WTC11 (cell line): ENCODE data around the gene LCTL. TPM values are rescaled to one million over a fixed set of nuclear protein-coding genes. Genes with fewer than 3 reads are reported as not detected.

Source experiments
- ATAC-seq: fragments of 200-7000 bp; cut with Tn5 transposase; 2 replicates; pipeline ENCODE4 v1.10.0; 2021; ENCODE audit warnings: mild to moderate bottlenecking, moderate library complexity
- CTCF ChIA-PET: fragments of 300-600 bp; sonication (Branson Sonifier 250); formaldehyde crosslinking; loops from one replicate; lab custom pipeline; 2021; ENCODE audit warnings: antibody characterized with exemption; lab: Charles Lee
- POLR2A ChIA-PET: fragments of 350-600 bp; sonication (Branson Sonifier 250); formaldehyde crosslinking; loops from one replicate; lab custom pipeline; 2021; ENCODE audit warnings: antibody characterized with exemption; lab: Charles Lee
- DNase-seq: peaks from one replicate; pipeline ENCODE4 v3.0.0; 2021; ENCODE audit warnings: low spot score
- H3K27ac Mint-ChIP-seq: 2 replicates; pipeline ENCODE4 v1.8.0; 2021; ENCODE audit warnings: mixed read lengths
- H3K27me3 Mint-ChIP-seq: 2 replicates; pipeline ENCODE4 v1.8.0; 2021; ENCODE audit warnings: low read depth, mild to moderate bottlenecking, moderate library complexity, mixed read lengths
- H3K36me3 Mint-ChIP-seq: 2 replicates; pipeline ENCODE4 v1.8.0; 2021; ENCODE audit warnings: mixed read lengths
- H3K4me1 Mint-ChIP-seq: 2 replicates; pipeline ENCODE4 v1.8.0; 2022; ENCODE audit warnings: mixed read lengths
- H3K4me3 Mint-ChIP-seq: 2 replicates; pipeline ENCODE4 v1.8.0; 2021; ENCODE audit warnings: mild to moderate bottlenecking, moderate library complexity, mixed read lengths
- H3K9me3 Mint-ChIP-seq: 2 replicates; pipeline ENCODE4 v1.8.0; 2021; ENCODE audit warnings: mixed read lengths
- CDX4 ChIP-seq: fragments of 250-450 bp; sonication (Bioruptor Pico); IDR thresholded peaks from 2 replicates; pipeline ENCODE4 v1.9.0; 2021; ENCODE audit warnings: moderate library complexity, mild to moderate bottlenecking, inconsistent platforms, borderline replicate concordance
- FOXJ3 ChIP-seq: sonication (generic); formaldehyde crosslinking; IDR thresholded peaks from 2 replicates; pipeline ENCODE4 v1.9.0; 2021; ENCODE audit warnings: missing genetic modification reagents, mild to moderate bottlenecking, borderline replicate concordance
- FOXK1 ChIP-seq: sonication (generic); formaldehyde crosslinking; IDR thresholded peaks from 2 replicates; pipeline ENCODE4 v1.8.0; 2022; ENCODE audit warnings: mild to moderate bottlenecking, moderate library complexity, missing genetic modification reagents
- FOXP1 ChIP-seq: sonication (generic); formaldehyde crosslinking; IDR thresholded peaks from 2 replicates; pipeline ENCODE4 v1.8.0; 2022; ENCODE audit warnings: missing genetic modification reagents, mild to moderate bottlenecking, moderate library complexity, borderline replicate concordance
- MAX ChIP-seq: sonication (generic); formaldehyde crosslinking; IDR thresholded peaks from 2 replicates; pipeline ENCODE4 v1.8.0; 2022; ENCODE audit warnings: mild to moderate bottlenecking, missing genetic modification reagents
- MXD4 ChIP-seq: fragments of 250-450 bp; sonication (Bioruptor Pico); IDR thresholded peaks from 2 replicates; pipeline ENCODE4 v1.8.0; 2021; ENCODE audit warnings: mild to moderate bottlenecking, moderate library complexity, borderline replicate concordance
- MYBL2 ChIP-seq: sonication (generic); formaldehyde crosslinking; IDR thresholded peaks from 2 replicates; pipeline ENCODE4 v1.8.1; 2023; ENCODE audit warnings: mild to moderate bottlenecking, moderate library complexity, missing genetic modification reagents
- NFATC4 ChIP-seq: fragments of 250-450 bp; sonication (Bioruptor Pico); IDR thresholded peaks from 2 replicates; pipeline ENCODE4 v1.9.0; 2021; ENCODE audit warnings: mild to moderate bottlenecking
- NR1H2 ChIP-seq: sonication (generic); formaldehyde crosslinking; IDR thresholded peaks from 2 replicates; pipeline ENCODE4 v1.9.0; 2021; ENCODE audit warnings: mild to moderate bottlenecking, moderate library complexity, missing genetic modification reagents
- OVOL2 ChIP-seq: fragments of 250-450 bp; sonication (Bioruptor Pico); IDR thresholded peaks from 2 replicates; pipeline ENCODE4 v1.9.0; 2021; ENCODE audit warnings: mild to moderate bottlenecking, borderline replicate concordance
- PRRX2 ChIP-seq: fragments of 250-450 bp; sonication (Bioruptor Pico); IDR thresholded peaks from 2 replicates; pipeline ENCODE4 v1.8.0; 2021; ENCODE audit warnings: mild to moderate bottlenecking
- SP1 ChIP-seq: sonication (generic); formaldehyde crosslinking; conservative IDR thresholded peaks from 2 replicates; pipeline ENCODE4 v1.8.1; 2022; ENCODE audit warnings: missing genetic modification reagents
- STAT6 ChIP-seq: sonication (generic); formaldehyde crosslinking; conservative IDR thresholded peaks from 2 replicates; pipeline ENCODE4 v1.8.1; 2023; ENCODE audit warnings: mild to moderate bottlenecking, low read depth, missing genetic modification reagents, moderate library complexity
- ZNF423 ChIP-seq: fragments of 250-450 bp; sonication (Bioruptor Pico); IDR thresholded peaks from 2 replicates; pipeline ENCODE4 v2.1.2; 2022; ENCODE audit warnings: mild to moderate bottlenecking, moderate library complexity
- ZNF512 ChIP-seq: sonication (generic); formaldehyde crosslinking; IDR thresholded peaks from 2 replicates; pipeline ENCODE4 v1.8.1; 2022; ENCODE audit warnings: missing genetic modification reagents, borderline replicate concordance
- total RNA-seq: library from RNA; stranded (reverse); gene quantifications from 3 replicates; pipeline ENCODE4 v1.2.3, GENCODE V29; 2021
- TF ChIP-seq, protein P1 (sequence below): fragments of 250-450 bp; sonication (Bioruptor Pico); conservative IDR thresholded peaks from 2 replicates; pipeline ENCODE4 v1.9.0; 2021; ENCODE audit warnings: mild to moderate bottlenecking
- TF ChIP-seq, protein P2 (sequence below): sonication (generic); formaldehyde crosslinking; IDR thresholded peaks from 2 replicates; pipeline ENCODE4 v1.8.0; 2022; ENCODE audit warnings: mild to moderate bottlenecking, missing genetic modification reagents
- TF ChIP-seq, protein P3 (sequence below): sonication (generic); formaldehyde crosslinking; IDR thresholded peaks from 2 replicates; pipeline ENCODE4 v1.8.0; 2022; ENCODE audit warnings: mild to moderate bottlenecking, missing genetic modification reagents

The LCTL gene
- total RNA-seq, 1 experiment from 2014 or later = 2.2 TPM

- no peak for TF ChIP-seq OVOL2 (CRISPR knock-in tag)
These were observed 6.3 kb upstream of the LCTL start (continued) for GRCh38 chr15:66572146-66572545.

GRCh38 chr15:66570842-66571478 lies 5.2 kb upstream of the LCTL start:
- ChIA-PET CTCF (interaction anchor here (1.0 kb wide), 1 partner anchor 18 kb away, joined by 3 read pairs; no protein-coding TSS in a partner anchor), POLR2A (no interaction called here)
- no peak for ATAC-seq
- Mint-ChIP-seq H3K27ac (no peak overlapping the region), H3K4me1 (peaks cover 13% of the 10 kb centered on the region), H3K4me3 (no peak overlapping the region), H3K36me3 (no peaks in the 10 kb centered on the region), H3K27me3 (no peaks in the 10 kb centered on the region), H3K9me3 (no peaks in the 10 kb centered on the region)
- DNase-seq = no peak
- TF ChIP-seq PRRX2 (CRISPR knock-in tag) (no peak), NR1H2 (CRISPR knock-in tag) (no peak), FOXP1 (CRISPR knock-in tag) (no peak), SP1 (CRISPR knock-in tag) (no peak), MAX (CRISPR knock-in tag) (no peak), ZNF423 (CRISPR knock-in tag) (no peak), FOXK1 (CRISPR knock-in tag) (no peak), CDX4 (CRISPR knock-in tag) (no peak), FOXJ3 (no peak), STAT6 (CRISPR knock-in tag) (no peak), ZNF512 (CRISPR knock-in tag) (no peak), NFATC4 (no peak), MYBL2 (no peak), MXD4 (no peak)
- TF ChIP-seq, protein P1, sequence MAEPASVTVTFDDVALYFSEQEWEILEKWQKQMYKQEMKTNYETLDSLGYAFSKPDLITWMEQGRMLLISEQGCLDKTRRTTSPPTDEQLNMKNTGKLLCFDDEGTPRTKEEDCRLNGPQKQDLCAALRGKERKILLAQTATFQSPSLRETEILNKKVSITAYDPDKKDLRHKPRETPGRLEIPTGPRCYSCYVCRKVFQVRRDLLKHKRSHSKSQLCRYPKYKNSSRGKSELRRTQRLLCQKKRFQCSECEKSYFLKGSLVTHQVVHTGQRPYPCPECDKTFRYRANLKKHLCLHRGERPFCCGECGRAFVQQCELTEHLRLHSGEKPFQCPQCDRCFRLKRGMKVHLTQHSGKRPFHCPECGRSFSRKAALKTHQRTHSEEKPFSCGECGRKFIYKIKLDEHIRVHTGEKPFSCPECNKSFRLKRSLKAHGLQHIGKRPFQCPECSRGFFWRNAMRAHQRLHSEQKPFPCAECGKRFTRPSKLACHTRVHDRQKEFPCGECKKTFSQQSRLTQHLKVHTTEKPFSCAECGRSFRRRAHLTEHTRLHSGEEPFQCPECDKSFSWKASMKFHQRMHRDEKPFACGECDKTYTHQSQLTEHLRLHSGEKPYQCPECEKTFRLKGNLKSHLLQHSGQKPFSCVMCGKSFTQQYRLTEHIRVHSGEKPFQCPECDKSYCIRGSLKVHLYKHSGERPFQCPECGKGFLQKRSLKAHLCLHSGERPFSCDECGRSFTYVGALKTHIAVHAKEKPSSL (CRISPR knock-in tag) = no peak
- TF ChIP-seq, protein P2, sequence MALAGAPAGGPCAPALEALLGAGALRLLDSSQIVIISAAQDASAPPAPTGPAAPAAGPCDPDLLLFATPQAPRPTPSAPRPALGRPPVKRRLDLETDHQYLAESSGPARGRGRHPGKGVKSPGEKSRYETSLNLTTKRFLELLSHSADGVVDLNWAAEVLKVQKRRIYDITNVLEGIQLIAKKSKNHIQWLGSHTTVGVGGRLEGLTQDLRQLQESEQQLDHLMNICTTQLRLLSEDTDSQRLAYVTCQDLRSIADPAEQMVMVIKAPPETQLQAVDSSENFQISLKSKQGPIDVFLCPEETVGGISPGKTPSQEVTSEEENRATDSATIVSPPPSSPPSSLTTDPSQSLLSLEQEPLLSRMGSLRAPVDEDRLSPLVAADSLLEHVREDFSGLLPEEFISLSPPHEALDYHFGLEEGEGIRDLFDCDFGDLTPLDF (CRISPR knock-in tag) = no peak
- TF ChIP-seq, protein P3, sequence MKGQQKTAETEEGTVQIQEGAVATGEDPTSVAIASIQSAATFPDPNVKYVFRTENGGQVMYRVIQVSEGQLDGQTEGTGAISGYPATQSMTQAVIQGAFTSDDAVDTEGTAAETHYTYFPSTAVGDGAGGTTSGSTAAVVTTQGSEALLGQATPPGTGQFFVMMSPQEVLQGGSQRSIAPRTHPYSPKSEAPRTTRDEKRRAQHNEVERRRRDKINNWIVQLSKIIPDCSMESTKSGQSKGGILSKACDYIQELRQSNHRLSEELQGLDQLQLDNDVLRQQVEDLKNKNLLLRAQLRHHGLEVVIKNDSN (CRISPR knock-in tag) = no peak
